ENCODE data around the gene IFIT2. TPM values are rescaled to one million over a fixed set of nuclear protein-coding genes. Genes with fewer than 3 reads are reported as not detected.

Gene IFIT2
- total RNA-seq, 4 donors from 2014 or later = 3.3 to 10.9 (median 4.7) TPM

DNA sequence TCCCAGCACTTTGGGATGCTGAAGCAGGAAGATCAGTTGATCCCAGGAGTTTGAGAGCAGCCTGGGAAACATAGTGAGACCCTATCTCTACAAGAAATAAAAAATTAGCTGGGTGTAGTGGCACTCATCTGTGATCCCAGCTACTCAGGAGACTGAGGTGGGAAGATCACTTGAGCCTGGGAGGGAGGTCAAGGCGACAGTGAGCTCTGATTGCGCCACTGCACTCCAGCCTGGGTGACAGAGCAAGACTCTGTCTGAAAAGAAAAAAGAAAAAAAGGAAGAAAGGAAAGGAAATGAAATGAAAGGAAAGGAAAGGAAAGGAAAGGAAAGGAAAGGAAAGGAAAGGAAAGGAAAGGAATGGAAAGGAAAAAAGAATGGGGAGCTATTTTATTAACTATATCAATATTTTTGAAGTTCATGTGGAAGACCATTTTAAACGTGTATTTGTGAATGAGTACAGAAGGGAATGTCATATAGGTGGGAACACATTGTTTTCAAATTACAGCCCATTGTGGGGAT is 7.1 kb upstream of the IFIT2 start:
- no peaks in the 10 kb centered on the region for H3K36me3 ChIP-seq
- TF ChIP-seq, protein P1, sequence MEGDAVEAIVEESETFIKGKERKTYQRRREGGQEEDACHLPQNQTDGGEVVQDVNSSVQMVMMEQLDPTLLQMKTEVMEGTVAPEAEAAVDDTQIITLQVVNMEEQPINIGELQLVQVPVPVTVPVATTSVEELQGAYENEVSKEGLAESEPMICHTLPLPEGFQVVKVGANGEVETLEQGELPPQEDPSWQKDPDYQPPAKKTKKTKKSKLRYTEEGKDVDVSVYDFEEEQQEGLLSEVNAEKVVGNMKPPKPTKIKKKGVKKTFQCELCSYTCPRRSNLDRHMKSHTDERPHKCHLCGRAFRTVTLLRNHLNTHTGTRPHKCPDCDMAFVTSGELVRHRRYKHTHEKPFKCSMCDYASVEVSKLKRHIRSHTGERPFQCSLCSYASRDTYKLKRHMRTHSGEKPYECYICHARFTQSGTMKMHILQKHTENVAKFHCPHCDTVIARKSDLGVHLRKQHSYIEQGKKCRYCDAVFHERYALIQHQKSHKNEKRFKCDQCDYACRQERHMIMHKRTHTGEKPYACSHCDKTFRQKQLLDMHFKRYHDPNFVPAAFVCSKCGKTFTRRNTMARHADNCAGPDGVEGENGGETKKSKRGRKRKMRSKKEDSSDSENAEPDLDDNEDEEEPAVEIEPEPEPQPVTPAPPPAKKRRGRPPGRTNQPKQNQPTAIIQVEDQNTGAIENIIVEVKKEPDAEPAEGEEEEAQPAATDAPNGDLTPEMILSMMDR (IDR thresholded peaks at IDR 0.05) = no peak
- TF ChIP-seq POLR2A (IDR thresholded peaks at IDR 0.05) = no peak
- no peaks in the 10 kb centered on the region for H3K27me3 ChIP-seq
- no peak overlapping the region for H3K27ac ChIP-seq
- DNase-seq = no peak
- H3K4me3 ChIP-seq = no peak overlapping the region
- no peaks in the 10 kb centered on the region for H3K4me1 ChIP-seq
- no peaks in the 10 kb centered on the region for H3K9me3 ChIP-seq

DNA sequence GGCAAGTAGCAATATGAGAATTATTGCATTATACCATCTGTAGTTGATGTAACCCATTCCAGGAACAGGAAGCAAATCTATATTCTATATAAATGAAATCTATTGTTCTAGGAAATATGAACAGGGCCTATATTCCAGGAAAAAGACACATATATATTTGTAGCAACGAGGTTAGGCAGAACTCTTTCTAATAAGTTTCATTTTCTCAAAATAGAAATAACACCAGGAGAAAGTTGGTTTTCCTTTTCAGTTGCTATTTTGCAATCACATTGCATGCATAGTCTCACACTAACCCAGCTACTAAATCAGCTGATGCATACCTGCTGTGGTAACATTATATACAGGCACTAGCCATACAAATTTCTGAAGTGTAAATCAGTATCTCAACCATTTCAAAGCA is 6.2 kb upstream of the IFIT2 start:
- Histone ChIP-seq H3K4me3 (no peak overlapping the region), H3K4me1 (no peaks in the 10 kb centered on the region), H3K27me3 (no peaks in the 10 kb centered on the region), H3K9me3 (no peaks in the 10 kb centered on the region), H3K27ac (peak overlapping the region in 2 of 4 donors; percentile 58 to 60), H3K36me3 (no peaks in the 10 kb centered on the region)
- DNase-seq = no peak
- TF ChIP-seq POLR2A (IDR thresholded peaks at IDR 0.05) = no peak
- TF ChIP-seq, protein P1 (IDR thresholded peaks at IDR 0.05) = no peak

DNA sequence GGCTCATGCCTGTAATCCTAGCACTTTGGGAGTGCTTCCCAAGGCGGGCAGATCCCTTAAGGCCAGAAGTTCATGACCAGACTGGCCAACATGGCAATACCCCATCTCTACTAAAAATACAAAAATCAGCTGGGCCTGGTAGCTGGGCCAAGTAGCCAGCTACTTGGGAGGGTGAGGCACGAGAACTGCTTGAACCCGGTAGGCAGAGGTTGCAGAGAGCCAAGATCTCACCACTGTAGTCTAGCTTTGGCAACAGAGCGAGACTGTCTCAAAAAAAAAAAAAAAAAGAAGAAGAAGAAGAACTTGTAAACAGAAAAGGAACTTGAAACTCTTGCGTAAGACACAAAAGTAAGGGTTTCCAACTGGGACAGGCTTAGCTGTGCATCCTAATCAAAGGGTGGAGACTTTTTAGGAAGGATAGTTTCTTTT is 5.6 kb upstream of the IFIT2 start:
- peak overlapping the region in 3 of 4 donors; percentile 58 to 65 (median 60) for H3K27ac ChIP-seq
- H3K4me3 ChIP-seq = no peak overlapping the region
- TF ChIP-seq POLR2A (IDR thresholded peaks at IDR 0.05) = no peak
- H3K36me3 ChIP-seq = no peaks in the 10 kb centered on the region
- H3K4me1 ChIP-seq = peaks cover 0 to 4% (median 0%) of the 10 kb centered on the region in 4 donors
- no peaks in the 10 kb centered on the region for H3K9me3 ChIP-seq
- peak in 1 of 3 donors; percentile 17 for DNase-seq
- no peaks in the 10 kb centered on the region for H3K27me3 ChIP-seq

DNA sequence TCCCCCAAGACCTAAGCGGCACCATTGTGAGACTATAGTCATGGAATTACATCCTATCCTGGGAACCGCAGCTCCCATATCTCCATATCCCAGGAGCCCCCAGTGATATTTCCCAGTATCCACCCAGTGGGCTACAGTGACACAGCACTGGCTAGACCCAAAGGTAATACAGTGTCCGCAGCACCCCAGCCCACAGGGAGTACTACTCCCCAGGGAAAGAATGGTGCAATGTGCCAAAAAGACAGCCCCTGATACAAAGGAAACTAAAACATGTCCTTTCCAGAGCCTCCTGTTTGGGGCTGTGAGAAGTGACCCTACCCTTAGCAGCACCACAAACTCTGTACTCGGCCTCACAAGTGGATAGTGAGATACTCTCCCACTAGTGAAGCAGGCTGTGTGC is 4.5 kb upstream of the IFIT2 start:
- H3K27ac ChIP-seq = no peak overlapping the region
- H3K27me3 ChIP-seq = no peaks in the 10 kb centered on the region
- H3K4me1 ChIP-seq = peaks cover 0 to 9% (median 0%) of the 10 kb centered on the region in 4 donors
- DNase-seq = no peak
- H3K9me3 ChIP-seq = no peaks in the 10 kb centered on the region
- no peak overlapping the region for H3K4me3 ChIP-seq
- no peaks in the 10 kb centered on the region for H3K36me3 ChIP-seq
- TF ChIP-seq POLR2A (IDR thresholded peaks at IDR 0.05) = no peak
- TF ChIP-seq, protein P1 (IDR thresholded peaks at IDR 0.05) = no peak

DNA sequence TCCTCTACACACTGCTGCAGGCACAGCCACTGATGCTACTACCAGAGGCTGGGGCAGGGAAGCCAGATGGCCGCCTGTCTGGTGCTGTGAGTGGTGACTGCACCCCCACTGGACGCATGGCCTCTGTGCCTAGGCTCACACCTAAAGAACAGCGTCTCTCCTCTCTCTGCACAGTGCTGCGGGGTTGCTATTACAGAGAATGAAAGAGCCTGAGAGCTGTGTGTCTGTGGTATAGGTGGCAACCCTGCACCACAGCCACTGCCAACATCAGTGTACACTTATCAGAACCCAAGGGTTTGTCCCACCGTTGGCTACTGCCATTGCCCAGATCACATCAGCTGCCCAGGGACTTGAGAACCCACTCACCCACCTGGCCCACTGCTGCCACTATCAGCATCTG is 4.1 kb upstream of the IFIT2 start:
- no peak overlapping the region for H3K27ac ChIP-seq
- no peaks in the 10 kb centered on the region for H3K9me3 ChIP-seq
- H3K4me1 ChIP-seq = peaks cover 0 to 13% (median 0%) of the 10 kb centered on the region in 4 donors
- H3K27me3 ChIP-seq = no peaks in the 10 kb centered on the region
- DNase-seq = no peak
- H3K4me3 ChIP-seq = no peak overlapping the region
- no peaks in the 10 kb centered on the region for H3K36me3 ChIP-seq
- no peak for TF ChIP-seq POLR2A (IDR thresholded peaks at IDR 0.05)
- TF ChIP-seq, protein P1 (IDR thresholded peaks at IDR 0.05) = no peak

DNA sequence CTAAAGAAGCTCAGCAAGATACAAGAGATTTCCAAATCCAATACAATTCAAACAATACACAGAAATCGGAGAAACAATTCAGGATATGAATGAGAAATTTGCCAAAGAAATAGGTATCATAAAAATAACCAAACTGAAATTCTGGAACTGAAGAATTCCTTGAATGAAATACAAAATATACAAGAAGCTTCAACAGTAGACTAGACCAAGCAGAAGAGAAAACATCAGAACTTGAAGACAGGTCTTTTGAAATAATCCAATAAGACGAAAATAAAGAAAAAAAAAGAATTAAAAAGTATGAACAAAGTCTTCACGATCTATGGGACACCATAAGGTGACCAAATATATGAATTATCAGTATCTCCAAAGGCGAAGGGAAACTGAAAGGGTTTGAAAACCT is 2.8 kb upstream of the IFIT2 start:
- no peak overlapping the region for H3K27ac ChIP-seq

More for the DNA sequence above, 2.8 kb upstream of the IFIT2 start:
- TF ChIP-seq, protein P1 (IDR thresholded peaks at IDR 0.05) = no peak
- TF ChIP-seq POLR2A (IDR thresholded peaks at IDR 0.05) = no peak
- Histone ChIP-seq H3K27me3 (no peaks in the 10 kb centered on the region), H3K9me3 (no peaks in the 10 kb centered on the region), H3K4me3 (no peak overlapping the region), H3K4me1 (peaks cover 0 to 25% (median 2%) of the 10 kb centered on the region in 4 donors), H3K36me3 (no peaks in the 10 kb centered on the region)
- no peak for DNase-seq
